ENCODE measurements around the gene PODN.

Gene PODN

DNA sequence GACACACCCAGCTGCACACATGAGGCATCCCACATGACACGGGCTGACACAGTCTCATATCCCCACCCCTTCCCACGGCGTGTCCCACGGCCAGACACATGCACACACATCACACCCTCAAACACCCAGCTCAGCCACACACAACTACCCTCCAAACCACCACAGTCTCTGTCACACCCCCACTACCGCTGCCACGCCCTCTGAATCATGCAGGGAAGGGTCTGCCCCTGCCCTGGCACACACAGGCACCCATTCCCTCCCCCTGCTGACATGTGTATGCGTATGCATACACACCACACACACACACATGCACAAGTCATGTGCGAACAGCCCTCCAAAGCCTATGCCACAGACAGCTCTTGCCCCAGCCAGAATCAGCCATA, 22.6 kb downstream of the PODN start:
- Histone ChIP-seq H3K27me3 (ENCODE audit: insufficient read depth, low read length) (peaks cover 4% of the 10 kb centered on the region; the same call in 1 of the 2 replicates), H3K4me1 (ENCODE audit: insufficient read depth, low read length, severe bottlenecking) (no peaks in the 10 kb centered on the region)

DNA sequence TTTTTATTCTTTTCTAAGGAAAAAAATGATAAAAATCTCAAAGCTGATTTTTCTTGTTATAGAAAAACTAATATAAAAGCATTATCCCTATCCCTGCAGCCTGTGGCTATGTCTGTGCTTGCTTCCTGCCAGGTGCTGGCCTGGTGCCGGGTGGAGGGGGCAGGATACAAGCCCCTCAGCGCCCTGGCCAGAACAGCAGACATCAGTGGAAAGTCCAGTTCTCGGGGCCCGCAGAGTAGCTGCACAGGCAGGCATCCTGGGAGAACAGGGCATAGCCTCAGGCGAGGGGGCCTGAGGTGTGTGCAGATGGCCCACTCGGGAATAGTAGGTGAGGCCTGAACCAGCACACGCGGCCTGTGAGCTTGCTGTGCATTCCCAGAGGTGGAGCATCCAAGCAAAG, 23.4 kb downstream of the PODN start:
- no peaks in the 10 kb centered on the region for H3K36me3 ChIP-seq (ENCODE audit: insufficient read depth, low read length)
- H3K9me3 ChIP-seq (ENCODE audit: low read length) = no peaks in the 10 kb centered on the region
- H3K27ac ChIP-seq (ENCODE audit: low read depth, low read length, poor library complexity, severe bottlenecking) = no peak overlapping the region
- TF ChIP-seq, protein P1, sequence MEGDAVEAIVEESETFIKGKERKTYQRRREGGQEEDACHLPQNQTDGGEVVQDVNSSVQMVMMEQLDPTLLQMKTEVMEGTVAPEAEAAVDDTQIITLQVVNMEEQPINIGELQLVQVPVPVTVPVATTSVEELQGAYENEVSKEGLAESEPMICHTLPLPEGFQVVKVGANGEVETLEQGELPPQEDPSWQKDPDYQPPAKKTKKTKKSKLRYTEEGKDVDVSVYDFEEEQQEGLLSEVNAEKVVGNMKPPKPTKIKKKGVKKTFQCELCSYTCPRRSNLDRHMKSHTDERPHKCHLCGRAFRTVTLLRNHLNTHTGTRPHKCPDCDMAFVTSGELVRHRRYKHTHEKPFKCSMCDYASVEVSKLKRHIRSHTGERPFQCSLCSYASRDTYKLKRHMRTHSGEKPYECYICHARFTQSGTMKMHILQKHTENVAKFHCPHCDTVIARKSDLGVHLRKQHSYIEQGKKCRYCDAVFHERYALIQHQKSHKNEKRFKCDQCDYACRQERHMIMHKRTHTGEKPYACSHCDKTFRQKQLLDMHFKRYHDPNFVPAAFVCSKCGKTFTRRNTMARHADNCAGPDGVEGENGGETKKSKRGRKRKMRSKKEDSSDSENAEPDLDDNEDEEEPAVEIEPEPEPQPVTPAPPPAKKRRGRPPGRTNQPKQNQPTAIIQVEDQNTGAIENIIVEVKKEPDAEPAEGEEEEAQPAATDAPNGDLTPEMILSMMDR (IDR thresholded peaks at IDR 0.05; ENCODE audit: low read length) = no peak
- TF ChIP-seq EZH2 (IDR thresholded peaks at IDR 0.05; ENCODE audit: borderline replicate concordance, low read length) = no peak
- no peaks in the 10 kb centered on the region for H3F3A ChIP-seq (ENCODE audit: insufficient read depth, low read length)
- H4K20me1 ChIP-seq (ENCODE audit: insufficient read depth, low read length) = no peaks in the 10 kb centered on the region
- no peak overlapping the region for H3K4me2 ChIP-seq (ENCODE audit: low read length)
- H3K4me1 ChIP-seq (ENCODE audit: insufficient read depth, low read length, severe bottlenecking) = no peaks in the 10 kb centered on the region
- H3K4me3 ChIP-seq (ENCODE audit: low read depth, low read length, poor library complexity, severe bottlenecking) = no peak overlapping the region
- peaks cover 4% of the 10 kb centered on the region; the same call in 1 of the 2 replicates for H3K27me3 ChIP-seq (ENCODE audit: insufficient read depth, low read length)
- no peak overlapping the region for H3K9ac ChIP-seq (ENCODE audit: low read length)
- H3K79me2 ChIP-seq (ENCODE audit: insufficient read depth, low read length) = no peaks in the 10 kb centered on the region
- no peak overlapping the region for H2AFZ ChIP-seq (ENCODE audit: low read length)
- no peaks in the 10 kb centered on the region for H3K9me2 ChIP-seq (ENCODE audit: low read depth, low read length)

More for the DNA sequence above, 22.6 kb downstream of the PODN start:
- H4K20me1 ChIP-seq (ENCODE audit: insufficient read depth, low read length) = no peaks in the 10 kb centered on the region
- TF ChIP-seq, protein P1 (IDR thresholded peaks at IDR 0.05; ENCODE audit: low read length) = no peak
- TF ChIP-seq EZH2 (IDR thresholded peaks at IDR 0.05; ENCODE audit: borderline replicate concordance, low read length) = no peak
- H3K9ac ChIP-seq (ENCODE audit: low read length) = no peak overlapping the region
- H3K27ac ChIP-seq (ENCODE audit: low read depth, low read length, poor library complexity, severe bottlenecking) = no peak overlapping the region
- H3K4me2 ChIP-seq (ENCODE audit: low read length) = no peak overlapping the region
- H3K36me3 ChIP-seq (ENCODE audit: insufficient read depth, low read length) = no peaks in the 10 kb centered on the region
- no peaks in the 10 kb centered on the region for H3K79me2 ChIP-seq (ENCODE audit: insufficient read depth, low read length)
- no peaks in the 10 kb centered on the region for H3K9me3 ChIP-seq (ENCODE audit: low read length)
- H3K9me2 ChIP-seq (ENCODE audit: low read depth, low read length) = no peaks in the 10 kb centered on the region
- no peak overlapping the region for H2AFZ ChIP-seq (ENCODE audit: low read length)
- H3F3A ChIP-seq (ENCODE audit: insufficient read depth, low read length) = no peaks in the 10 kb centered on the region
- no peak overlapping the region for H3K4me3 ChIP-seq (ENCODE audit: low read depth, low read length, poor library complexity, severe bottlenecking)

DNA sequence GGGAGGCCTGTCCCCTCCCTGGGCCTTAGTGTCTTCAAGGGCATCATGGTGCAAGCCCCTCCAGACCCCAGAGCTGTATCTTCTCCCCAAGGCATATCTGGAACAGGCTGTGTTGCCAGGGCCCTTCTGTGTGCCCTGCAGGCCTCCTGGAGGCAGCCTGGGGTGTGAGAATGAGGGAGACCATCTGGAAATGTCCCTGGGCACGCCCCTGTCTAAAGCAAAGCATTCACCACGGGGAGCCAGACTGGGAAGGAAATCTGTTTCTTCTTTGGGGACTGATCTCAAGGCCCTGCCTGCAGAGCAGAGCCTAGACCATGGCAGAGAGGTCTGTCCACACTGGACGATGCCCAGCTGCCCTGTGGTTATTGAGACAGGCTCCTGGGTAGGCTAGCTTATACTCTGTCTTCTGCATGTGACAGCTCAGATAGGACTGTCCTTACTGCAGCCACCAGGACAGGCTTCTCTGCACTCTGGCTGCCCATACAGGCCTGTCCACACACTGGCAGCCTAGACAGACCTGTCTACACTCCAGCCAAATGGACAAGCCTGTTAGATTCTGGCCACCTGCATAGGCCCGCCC, 24.6 kb downstream of the PODN start:
- Histone ChIP-seq H3K79me2 (ENCODE audit: insufficient read depth, low read length) (no peaks in the 10 kb centered on the region), H4K20me1 (ENCODE audit: insufficient read depth, low read length) (no peaks in the 10 kb centered on the region), H3K4me2 (ENCODE audit: low read length) (no peak overlapping the region), H3K9me3 (ENCODE audit: low read length) (no peaks in the 10 kb centered on the region), H3K27me3 (ENCODE audit: insufficient read depth, low read length) (no peaks in the 10 kb centered on the region), H3K4me3 (ENCODE audit: low read depth, low read length, poor library complexity, severe bottlenecking) (no peak overlapping the region), H3K9me2 (ENCODE audit: low read depth, low read length) (no peaks in the 10 kb centered on the region), H2AFZ (ENCODE audit: low read length) (no peak overlapping the region), H3K27ac (ENCODE audit: low read depth, low read length, poor library complexity, severe bottlenecking) (no peak overlapping the region), H3K9ac (ENCODE audit: low read length) (no peak overlapping the region), H3K36me3 (ENCODE audit: insufficient read depth, low read length) (no peaks in the 10 kb centered on the region), H3F3A (ENCODE audit: insufficient read depth, low read length) (no peaks in the 10 kb centered on the region), H3K4me1 (ENCODE audit: insufficient read depth, low read length, severe bottlenecking) (no peaks in the 10 kb centered on the region)
- TF ChIP-seq, protein P1 (IDR thresholded peaks at IDR 0.05; ENCODE audit: low read length) = no peak
- TF ChIP-seq EZH2 (IDR thresholded peaks at IDR 0.05; ENCODE audit: borderline replicate concordance, low read length) = no peak

Data from OCI-LY1 (cell line).